Inferior parietal cortex (tissue), 1 donor: ENCODE data around the gene PSMD13.
"Not testable (repeated sequence)": the region's sequence is repeated elsewhere in the genome, so short reads cannot be mapped to it uniquely, and the experiment has no call there.

Experiments
- DNase-seq: peaks from one replicate; pipeline ENCODE4 v3.0.0-alpha.2; 2016; ENCODE audit errors: extremely low spot score

PSMD13 gene

DNA sequence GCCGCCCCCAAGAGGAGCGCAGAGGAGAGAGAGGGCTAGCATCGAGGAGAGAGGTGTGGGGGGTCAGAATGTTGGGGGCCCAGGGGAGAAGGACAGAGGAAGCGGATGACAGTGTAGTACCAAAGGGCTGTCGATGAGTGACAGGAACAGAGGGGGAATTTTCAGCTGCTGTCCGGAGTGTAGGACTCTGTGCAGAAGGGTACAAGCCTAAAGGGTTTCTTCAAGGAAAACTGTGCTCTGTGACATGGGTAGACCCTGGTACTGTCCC lies 36.1 kb downstream of the PSMD13 start:
- no peak for DNase-seq

- no peak for DNase-seq
Measured at GRCh38 chr11:276219-276618, 39.4 kb downstream of the PSMD13 start.

DNA sequence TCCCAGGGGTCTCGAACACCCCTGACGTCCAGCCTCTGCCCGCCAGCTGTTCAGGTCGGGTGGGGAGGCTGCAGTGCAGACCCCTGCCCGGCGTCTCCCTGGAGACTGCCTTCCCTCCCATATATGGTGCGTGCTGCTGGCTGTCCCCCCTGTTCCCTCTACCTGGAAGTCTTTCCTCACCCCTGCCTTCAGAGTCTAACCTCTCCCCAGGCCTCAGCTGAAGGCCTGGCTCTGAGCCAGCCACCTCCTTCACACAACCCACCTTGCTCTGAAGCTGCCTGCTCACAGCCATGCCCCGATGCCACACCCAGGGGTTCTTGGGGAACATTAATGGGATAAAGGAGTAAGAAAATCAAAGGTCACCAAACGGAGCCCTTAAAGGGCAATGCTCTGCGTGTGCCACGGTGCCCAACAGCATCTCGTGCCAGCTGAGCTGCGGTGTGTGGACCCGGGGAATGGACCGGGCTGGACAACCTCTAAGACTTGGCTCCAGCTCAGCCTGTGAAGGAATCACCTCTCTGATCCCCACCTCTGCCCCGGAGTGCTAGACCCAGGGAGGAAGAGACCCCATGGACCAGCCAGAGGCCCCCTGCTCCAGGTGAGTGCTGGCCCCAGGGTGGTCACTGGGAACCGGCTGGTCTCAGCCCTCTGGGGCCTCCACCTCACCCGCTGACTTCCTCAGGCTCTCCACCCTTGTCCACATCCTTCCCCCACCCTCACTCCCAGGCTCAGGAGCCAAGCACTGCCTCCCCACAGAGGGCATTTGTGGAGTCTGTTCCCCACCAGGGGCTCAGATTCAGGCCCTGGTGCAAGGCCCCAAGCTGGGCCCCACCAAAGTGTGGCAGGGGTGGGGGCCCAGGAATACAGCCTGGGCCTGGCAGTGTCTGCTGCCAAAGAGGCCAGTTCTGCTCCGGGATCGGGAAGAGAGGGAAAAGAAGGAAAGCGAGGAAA lies 41.5 kb downstream of the PSMD13 start, which contains the start of gene NLRP6:
TSS of gene NLRP6 (plus strand) at position 407 of the 951 bp plus-strand sequence. CDS start at position 570, 163 bp downstream.
- DNase-seq: no peak

- no peak for DNase-seq
Measured at GRCh38 chr11:279040-279965, 42.5 kb downstream of the PSMD13 start.

- no peak for DNase-seq
Measured at GRCh38 chr11:279966-280705, 43.4 kb downstream of the PSMD13 start.

- no peak for DNase-seq
Measured at GRCh38 chr11:280706-281485, 44.1 kb downstream of the PSMD13 start.

- DNase-seq: no peak
Measured at GRCh38 chr11:281486-282161, 44.8 kb downstream of the PSMD13 start.

DNA sequence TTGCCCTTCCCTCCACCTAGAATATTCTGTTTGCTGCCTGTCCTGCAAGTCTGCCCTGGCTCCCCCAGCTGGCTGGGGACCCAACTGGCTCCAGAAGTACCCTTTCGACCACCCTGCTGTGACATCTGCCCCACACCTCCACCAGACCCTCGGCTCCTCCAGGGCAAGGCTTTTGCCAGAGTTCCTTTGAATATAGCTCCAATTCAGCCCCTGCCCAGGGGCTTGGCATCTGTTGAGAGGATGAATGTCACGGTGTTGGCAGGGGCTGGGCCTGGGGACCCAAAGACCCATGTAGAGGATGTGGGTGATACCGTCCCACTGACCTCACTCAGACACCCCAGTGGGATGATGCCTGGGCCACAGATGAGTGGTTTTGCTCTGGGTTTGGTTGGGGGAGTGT lies 45.4 kb downstream of the PSMD13 start:
- DNase-seq: no peak

DNA sequence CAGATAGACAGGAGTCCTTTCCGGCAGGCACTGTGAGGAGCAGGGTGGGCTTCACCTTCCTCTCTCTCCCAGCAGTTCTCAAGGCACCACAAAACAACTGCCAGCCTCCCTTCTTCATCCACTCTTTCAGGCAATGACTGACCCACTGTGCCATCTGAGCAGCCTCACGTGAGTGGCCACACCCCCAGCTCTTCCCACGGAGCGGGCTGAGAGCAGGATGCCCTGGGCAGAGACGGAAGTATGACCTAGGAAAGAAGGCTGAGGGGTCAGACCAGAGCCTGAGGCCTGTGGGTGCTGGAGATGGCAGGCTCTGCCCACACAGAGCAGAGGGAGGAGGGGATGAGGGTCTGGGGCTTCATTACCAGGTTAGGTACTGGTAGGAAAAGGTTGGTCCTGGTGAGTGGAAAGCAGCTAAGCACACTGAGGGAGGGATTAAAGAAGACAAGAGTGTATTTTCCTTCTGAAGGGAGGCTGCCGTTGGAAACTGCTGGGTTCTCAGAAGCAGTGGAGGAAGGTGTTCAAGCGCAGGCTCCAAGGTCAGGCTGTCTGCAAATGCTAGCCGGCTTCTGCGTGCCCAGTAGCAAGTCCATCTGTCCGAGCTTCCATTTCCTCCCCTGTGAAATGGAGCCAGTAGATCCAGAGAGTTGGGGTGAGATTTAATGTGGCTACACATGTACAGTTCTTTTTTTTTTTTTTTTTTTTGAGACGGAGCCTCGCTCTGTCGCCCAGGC lies 46.0 kb downstream of the PSMD13 start:
- no peak for DNase-seq

DNA sequence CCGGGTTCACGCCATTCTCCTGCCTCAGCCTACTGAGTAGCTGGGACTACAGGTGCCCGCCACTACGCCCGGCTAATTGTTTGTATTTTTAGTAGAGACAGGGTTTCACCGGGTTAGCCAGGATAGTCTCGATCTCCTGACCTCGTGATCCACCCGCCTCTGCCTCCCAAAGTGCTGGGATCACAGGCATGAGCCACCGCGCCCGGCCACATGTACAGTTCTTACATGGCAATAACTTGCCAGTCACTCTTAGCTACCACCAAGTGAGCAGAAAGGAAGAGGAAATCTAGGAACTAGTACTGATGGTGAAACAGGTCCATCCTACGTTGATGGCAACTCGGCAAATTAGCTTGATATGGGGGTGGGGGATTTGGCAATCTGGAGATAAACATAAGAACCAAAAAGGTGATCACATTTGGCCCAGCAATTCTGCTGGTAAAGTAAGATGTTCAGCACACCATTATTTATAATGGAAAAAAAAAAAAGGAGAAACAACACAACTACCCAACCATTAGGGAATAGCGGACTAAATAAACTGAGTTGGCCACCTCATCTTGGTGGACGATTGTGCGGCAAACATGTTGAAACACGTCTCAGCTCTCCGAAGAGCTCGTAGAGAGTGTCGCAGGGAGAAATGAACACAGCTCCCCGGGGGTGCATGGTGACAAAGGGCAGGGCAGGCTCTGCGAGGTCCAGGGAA lies 46.8 kb downstream of the PSMD13 start:
- no peak for DNase-seq

DNA sequence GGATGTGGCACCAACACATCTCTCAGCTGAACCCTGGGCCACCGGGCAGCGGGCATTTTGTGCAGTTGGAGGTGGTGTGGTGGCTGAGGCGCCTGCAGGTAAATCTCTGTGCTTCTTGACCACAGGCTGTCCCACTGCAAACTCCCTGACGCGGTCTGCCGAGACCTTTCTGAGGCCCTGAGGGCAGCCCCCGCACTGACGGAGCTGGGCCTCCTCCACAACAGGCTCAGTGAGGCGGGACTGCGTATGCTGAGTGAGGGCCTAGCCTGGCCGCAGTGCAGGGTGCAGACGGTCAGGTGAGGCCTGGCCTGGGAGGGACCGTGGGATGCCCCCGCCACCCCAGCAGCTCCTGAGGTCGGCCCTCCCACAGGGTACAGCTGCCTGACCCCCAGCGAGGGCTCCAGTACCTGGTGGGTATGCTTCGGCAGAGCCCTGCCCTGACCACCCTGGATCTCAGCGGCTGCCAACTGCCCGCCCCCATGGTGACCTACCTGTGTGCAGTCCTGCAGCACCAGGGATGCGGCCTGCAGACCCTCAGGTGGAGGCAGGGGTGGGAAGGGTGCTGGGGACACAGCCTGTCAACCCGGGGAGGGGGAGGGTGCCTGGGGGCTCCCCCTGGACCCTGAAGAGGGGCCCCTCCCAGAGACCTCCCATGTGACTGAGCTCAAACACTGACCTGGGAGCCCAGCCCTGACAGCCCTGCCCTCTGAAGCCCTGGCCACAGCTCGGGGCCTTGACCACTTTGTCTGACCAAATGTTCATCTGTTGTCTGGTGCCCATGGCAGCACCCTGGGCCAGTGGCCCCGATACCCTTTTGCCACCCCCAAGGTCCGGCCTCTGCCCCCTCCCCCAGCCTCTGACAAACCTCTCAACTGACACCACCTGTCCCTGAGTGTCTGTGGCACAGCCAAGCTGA lies 47.6 kb downstream of the PSMD13 start:
- DNase-seq: no peak

- no peak for DNase-seq
Measured at GRCh38 chr11:285021-285893, 48.5 kb downstream of the PSMD13 start.

DNA sequence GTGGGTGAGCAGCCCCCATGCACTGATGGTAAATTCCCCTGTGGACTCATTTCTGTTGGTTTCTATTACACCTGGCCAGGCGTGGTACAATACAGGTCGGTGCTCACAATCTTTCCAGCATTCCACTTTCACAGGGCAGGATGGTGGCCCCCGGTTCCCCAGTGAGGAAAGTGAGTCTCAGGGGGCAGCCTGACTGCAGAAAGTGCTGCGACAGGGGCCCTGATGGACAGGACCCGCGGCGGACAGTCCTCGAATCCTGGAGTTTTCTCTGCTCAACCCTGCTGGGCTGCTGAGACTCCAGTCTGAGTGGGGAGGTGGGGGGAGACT lies 49.1 kb downstream of the PSMD13 start:
- no peak for DNase-seq

DNA sequence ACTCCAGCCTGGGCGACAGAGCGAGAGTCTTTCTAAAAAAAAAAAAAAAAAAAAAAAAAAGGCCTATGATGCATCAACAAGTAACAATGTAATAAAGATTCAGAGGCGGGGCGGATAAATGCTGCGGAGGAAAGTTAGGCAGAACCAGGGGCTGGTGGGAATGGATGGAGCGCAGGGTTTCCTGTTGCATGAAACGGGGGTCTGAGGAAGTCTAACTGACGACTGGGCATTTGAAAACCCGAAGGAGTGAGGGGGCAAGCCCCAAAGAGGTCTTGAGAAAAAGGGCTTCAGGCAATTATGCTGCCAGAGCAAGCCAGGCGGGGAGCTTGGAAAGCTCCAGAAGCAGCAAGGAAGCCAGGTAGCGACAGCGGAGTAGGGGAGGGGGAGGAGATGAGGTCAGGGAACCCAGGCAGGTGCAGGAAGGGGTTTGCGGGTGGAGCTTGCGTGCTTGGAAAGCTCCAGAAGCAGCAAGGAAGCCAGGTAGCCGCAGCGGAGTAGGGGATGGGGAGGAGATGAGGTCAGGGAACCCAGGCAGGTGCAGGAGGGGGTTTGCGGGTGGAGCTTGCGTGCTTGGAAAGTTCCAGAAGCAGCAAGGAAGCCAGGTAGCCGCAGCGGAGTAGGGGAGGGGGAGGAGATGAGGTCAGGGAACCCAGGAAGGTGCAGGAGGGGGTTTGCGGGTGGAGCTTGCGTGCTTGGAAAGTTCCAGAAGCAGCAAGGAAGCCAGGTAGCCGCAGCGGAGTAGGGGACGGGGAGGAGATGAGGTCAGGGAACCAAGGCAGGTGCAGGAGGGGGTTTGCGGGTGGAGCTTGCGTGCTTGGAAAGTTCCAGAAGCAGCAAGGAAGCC lies 50.4 kb downstream of the PSMD13 start:
- not testable (repeated sequence) for DNase-seq

DNA sequence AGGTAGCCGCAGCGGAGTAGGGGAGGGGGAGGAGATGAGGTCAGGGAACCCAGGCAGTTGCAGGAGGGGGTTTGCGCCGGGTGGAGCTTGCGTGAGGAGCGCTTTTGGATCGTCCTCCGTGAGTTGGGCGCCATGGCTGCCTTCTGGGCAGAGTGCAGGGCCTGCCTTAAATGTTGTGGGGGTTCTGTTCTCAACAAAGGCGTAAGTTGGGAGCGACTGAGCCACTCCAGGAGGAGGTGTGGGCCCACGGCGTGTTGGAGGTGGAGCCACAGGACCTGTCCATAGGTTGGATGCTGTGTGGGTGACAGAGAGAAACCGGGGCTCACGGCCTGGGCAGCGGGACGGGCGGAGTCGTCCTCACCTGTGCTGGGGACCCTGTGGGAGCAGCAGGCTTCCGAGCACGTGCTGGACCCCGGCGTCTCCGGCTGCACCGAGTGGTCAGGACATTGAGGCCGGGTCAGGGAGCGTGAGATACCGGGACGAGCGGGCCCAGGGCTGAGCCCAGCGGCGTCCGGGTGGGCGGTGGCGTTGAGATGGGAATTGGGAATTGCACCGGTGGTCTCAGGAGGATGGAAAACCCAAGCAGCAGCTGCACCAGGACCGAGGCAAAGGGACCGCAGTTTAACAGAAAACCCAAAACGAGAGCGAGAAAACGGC lies 51.2 kb downstream of the PSMD13 start:
- DNase-seq: no peak
